ENCODE measurements around the gene MTFR1L.

DNA sequence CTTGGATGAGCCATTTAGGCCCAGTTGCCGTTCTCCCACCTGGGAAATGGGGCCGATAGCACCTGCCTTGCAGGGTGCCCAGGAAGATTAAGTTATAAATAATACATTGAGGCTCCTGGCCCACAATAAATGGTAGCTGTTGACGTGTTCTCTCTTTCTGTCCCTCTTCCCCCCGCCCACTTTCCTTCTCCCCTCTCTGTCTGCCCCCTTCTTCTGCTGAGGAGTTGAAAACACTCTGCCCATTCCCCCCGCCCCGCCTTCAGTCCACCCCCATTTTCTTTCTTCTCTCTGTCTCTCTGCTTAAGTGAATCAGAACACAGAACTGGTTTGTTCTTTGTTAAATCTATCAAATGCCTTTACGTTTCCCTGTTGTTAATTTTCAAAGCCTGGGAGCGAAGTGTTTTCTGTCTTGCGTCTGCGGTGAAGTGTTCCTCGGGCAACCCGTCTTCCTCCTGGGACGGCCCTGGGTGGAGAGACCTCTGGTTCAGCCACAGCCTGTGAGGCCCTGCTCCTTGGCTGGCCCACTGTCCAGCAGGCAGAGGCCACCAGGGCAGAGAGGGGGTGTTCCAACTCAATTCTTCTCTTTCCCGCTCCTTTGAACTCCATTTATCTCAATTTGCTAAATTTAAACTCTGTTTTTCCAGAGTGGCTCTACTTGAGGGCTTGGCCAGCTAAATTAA lies 49.1 kb upstream of the MTFR1L start:
- TF ChIP-seq, protein P1, sequence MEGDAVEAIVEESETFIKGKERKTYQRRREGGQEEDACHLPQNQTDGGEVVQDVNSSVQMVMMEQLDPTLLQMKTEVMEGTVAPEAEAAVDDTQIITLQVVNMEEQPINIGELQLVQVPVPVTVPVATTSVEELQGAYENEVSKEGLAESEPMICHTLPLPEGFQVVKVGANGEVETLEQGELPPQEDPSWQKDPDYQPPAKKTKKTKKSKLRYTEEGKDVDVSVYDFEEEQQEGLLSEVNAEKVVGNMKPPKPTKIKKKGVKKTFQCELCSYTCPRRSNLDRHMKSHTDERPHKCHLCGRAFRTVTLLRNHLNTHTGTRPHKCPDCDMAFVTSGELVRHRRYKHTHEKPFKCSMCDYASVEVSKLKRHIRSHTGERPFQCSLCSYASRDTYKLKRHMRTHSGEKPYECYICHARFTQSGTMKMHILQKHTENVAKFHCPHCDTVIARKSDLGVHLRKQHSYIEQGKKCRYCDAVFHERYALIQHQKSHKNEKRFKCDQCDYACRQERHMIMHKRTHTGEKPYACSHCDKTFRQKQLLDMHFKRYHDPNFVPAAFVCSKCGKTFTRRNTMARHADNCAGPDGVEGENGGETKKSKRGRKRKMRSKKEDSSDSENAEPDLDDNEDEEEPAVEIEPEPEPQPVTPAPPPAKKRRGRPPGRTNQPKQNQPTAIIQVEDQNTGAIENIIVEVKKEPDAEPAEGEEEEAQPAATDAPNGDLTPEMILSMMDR (conservative IDR thresholded peaks at IDR 0.05 in 1 of 2, IDR thresholded peaks at IDR 0.05 in 1 of 2; ENCODE audit: extremely low read depth in 1 of 2, insufficient read depth in 1 of 2, low read depth in 1 of 2, low read length in 2 of 2) = no peak
- no peak for TF ChIP-seq EZH2 (IDR thresholded peaks at IDR 0.05; ENCODE audit: borderline replicate concordance, low read length)

Data from mammary epithelial cell (primary cell).